ENCODE measurements around the gene DOCK10.
"Not testable (repeated sequence)": the region's sequence is repeated elsewhere in the genome, so short reads cannot be mapped to it uniquely, and the experiment has no call there.

Gene DOCK10

GRCh38 chr2:224947566-224947965 is 94.7 kb downstream of the DOCK10 start (continued):
- TF ChIP-seq PATZ1 (CRISPR knock-in tag; IDR thresholded peaks at IDR 0.05; ENCODE audit: borderline replicate concordance) (no peak), ZFP30 (CRISPR knock-in tag; IDR thresholded peaks at IDR 0.05) (no peak), TCF4 (CRISPR knock-in tag; IDR thresholded peaks at IDR 0.05; ENCODE audit: borderline replicate concordance) (no peak), RARB (CRISPR knock-in tag; IDR thresholded peaks at IDR 0.05) (no peak), ZNF8 (CRISPR knock-in tag; IDR thresholded peaks at IDR 0.05) (no peak)

- peak; percentile 18; the same call in 1 of the 3 replicates for ATAC-seq
- TF ChIP-seq ZFP3 (CRISPR knock-in tag; IDR thresholded peaks at IDR 0.05) = no peak
- TF ChIP-seq ZNF70 (CRISPR knock-in tag; IDR thresholded peaks at IDR 0.05) = no peak
- no peak for TF ChIP-seq TSHZ2 (CRISPR knock-in tag; IDR thresholded peaks at IDR 0.05)
- TF ChIP-seq ZFP30 (CRISPR knock-in tag; IDR thresholded peaks at IDR 0.05) = no peak
- no peak for TF ChIP-seq BACH2 (CRISPR knock-in tag; IDR thresholded peaks at IDR 0.05; ENCODE audit: borderline replicate concordance)
- TF ChIP-seq TCF4 (CRISPR knock-in tag; IDR thresholded peaks at IDR 0.05; ENCODE audit: borderline replicate concordance) = no peak
- no peak for TF ChIP-seq ZNF8 (CRISPR knock-in tag; IDR thresholded peaks at IDR 0.05)
- TF ChIP-seq ZC3H10 (CRISPR knock-in tag; IDR thresholded peaks at IDR 0.05) = no peak
- no peak for TF ChIP-seq ARNTL (CRISPR knock-in tag; IDR thresholded peaks at IDR 0.05; ENCODE audit: borderline replicate concordance, low read depth)
- no peak for TF ChIP-seq CREB5 (CRISPR knock-in tag; IDR thresholded peaks at IDR 0.05; ENCODE audit: low read depth)
- no peak for TF ChIP-seq GLIS3 (CRISPR knock-in tag; IDR thresholded peaks at IDR 0.05)
- no peak for TF ChIP-seq POU6F1 (CRISPR knock-in tag; IDR thresholded peaks at IDR 0.05; ENCODE audit: borderline replicate concordance, low read depth)
- no peak for TF ChIP-seq PPARA (CRISPR knock-in tag; IDR thresholded peaks at IDR 0.05; ENCODE audit: borderline replicate concordance)
- no peak for TF ChIP-seq CSDC2 (CRISPR knock-in tag; IDR thresholded peaks at IDR 0.05)
- no peak for TF ChIP-seq SNAI2 (CRISPR knock-in tag; IDR thresholded peaks at IDR 0.05)
- TF ChIP-seq ISL1 (CRISPR knock-in tag; IDR thresholded peaks at IDR 0.05) = no peak
Measured at GRCh38 chr2:224946895-224947294, 95.4 kb downstream of the DOCK10 start.

- no peak for ATAC-seq
- TF ChIP-seq ZNF8 (CRISPR knock-in tag; IDR thresholded peaks at IDR 0.05) (no peak), POU6F1 (CRISPR knock-in tag; IDR thresholded peaks at IDR 0.05; ENCODE audit: borderline replicate concordance, low read depth) (no peak), CSDC2 (CRISPR knock-in tag; IDR thresholded peaks at IDR 0.05) (no peak), ARNTL (CRISPR knock-in tag; IDR thresholded peaks at IDR 0.05; ENCODE audit: borderline replicate concordance, low read depth) (no peak), ZNF565 (CRISPR knock-in tag; conservative IDR thresholded peaks at IDR 0.05; ENCODE audit: low read depth) (no peak), RARB (CRISPR knock-in tag; IDR thresholded peaks at IDR 0.05) (no peak), TCF4 (CRISPR knock-in tag; IDR thresholded peaks at IDR 0.05; ENCODE audit: borderline replicate concordance) (no peak), ISL1 (CRISPR knock-in tag; IDR thresholded peaks at IDR 0.05) (no peak), PATZ1 (CRISPR knock-in tag; IDR thresholded peaks at IDR 0.05; ENCODE audit: borderline replicate concordance) (no peak), PPARA (CRISPR knock-in tag; IDR thresholded peaks at IDR 0.05; ENCODE audit: borderline replicate concordance) (no peak)
Measured at GRCh38 chr2:224944707-224945547, 97.3 kb downstream of the DOCK10 start.

- ATAC-seq = not testable (repeated sequence)
Measured at GRCh38 chr2:224943601-224944041, 98.6 kb downstream of the DOCK10 start.
